Loucy (cell line): ENCODE measurements around the gene FCGR3A.

ENCODE experiments used
- H2AFZ ChIP-seq: fragments of 200-600 bp; sonication (generic); 2 replicates; pipeline ENCODE4 v1.6.0; 2016; ENCODE audit warnings: antibody characterized with exemption, mild to moderate bottlenecking, low read length, moderate library complexity
- H3F3A ChIP-seq: fragments of 200-600 bp; 2 replicates; pipeline ENCODE4 v1.6.0; 2016; ENCODE audit warnings: antibody characterized with exemption, low read depth, mild to moderate bottlenecking
- H3K27me3 ChIP-seq: fragments of 200-600 bp; sonication (generic); 2 replicates; pipeline ENCODE4 v1.6.1; 2014; ENCODE audit warnings: low read length, mild to moderate bottlenecking; ENCODE audit not compliant: insufficient read depth, poor library complexity, severe bottlenecking
- H3K36me3 ChIP-seq: fragments of 200-600 bp; sonication (generic); 2 replicates; pipeline ENCODE4 v1.6.1; 2016; ENCODE audit warnings: low read length; ENCODE audit not compliant: insufficient read depth
- H3K4me1 ChIP-seq: fragments of 200-600 bp; sonication (generic); 2 replicates; pipeline ENCODE4 v1.5.1; 2014; ENCODE audit warnings: low read length, mild to moderate bottlenecking; ENCODE audit not compliant: insufficient read depth, poor library complexity, severe bottlenecking
- H3K4me2 ChIP-seq: fragments of 200-600 bp; sonication (generic); 2 replicates; pipeline ENCODE4 v1.6.0; 2014; ENCODE audit warnings: antibody characterized with exemption, low read length, low read depth, mild to moderate bottlenecking; ENCODE audit not compliant: poor library complexity, severe bottlenecking
- H3K4me3 ChIP-seq: fragments of 200-600 bp; sonication (generic); 2 replicates; pipeline ENCODE4 v1.5.1; 2014; ENCODE audit warnings: low read length, mild to moderate bottlenecking, mixed read lengths; ENCODE audit not compliant: poor library complexity, severe bottlenecking
- H3K79me2 ChIP-seq: fragments of 200-600 bp; sonication (generic); 2 replicates; pipeline ENCODE4 v1.6.1; 2014; ENCODE audit warnings: low read length; ENCODE audit not compliant: insufficient read depth
- H3K9ac ChIP-seq: fragments of 200-600 bp; sonication (generic); 2 replicates; pipeline ENCODE4 v1.6.0; 2014; ENCODE audit warnings: mild to moderate bottlenecking, low read depth, low read length, moderate library complexity; ENCODE audit not compliant: poor library complexity, severe bottlenecking
- H3K9me2 ChIP-seq: fragments of 200-600 bp; sonication (generic); replicated peaks from 2 replicates; pipeline ENCODE4 v1.6.1; 2016; ENCODE audit warnings: low read depth, low read length, mixed read lengths
- H3K9me3 ChIP-seq: fragments of 200-600 bp; sonication (generic); 2 replicates; pipeline ENCODE4 v1.6.1; 2014; ENCODE audit warnings: mild to moderate bottlenecking, antibody characterized with exemption, low read length, low read depth; ENCODE audit not compliant: insufficient read depth
- H4K20me1 ChIP-seq: fragments of 200-600 bp; sonication (generic); 2 replicates; pipeline ENCODE4 v1.6.0; 2014; ENCODE audit warnings: antibody characterized with exemption, low read length, mild to moderate bottlenecking; ENCODE audit not compliant: insufficient read depth, poor library complexity, severe bottlenecking
- EZH2phosphoT487 ChIP-seq: fragments of 200-600 bp; IDR thresholded peaks from 2 replicates; pipeline ENCODE4 v1.6.1; 2018; ENCODE audit warnings: antibody characterized with exemption, mild to moderate bottlenecking, moderate library complexity, borderline replicate concordance
- TF ChIP-seq, protein P1 (sequence below): fragments of 200-600 bp; sonication (generic); conservative IDR thresholded peaks from 2 replicates; pipeline ENCODE4 v1.5.1; 2014; ENCODE audit warnings: mild to moderate bottlenecking, antibody characterized with exemption, low read length

FCGR3A gene

DNA sequence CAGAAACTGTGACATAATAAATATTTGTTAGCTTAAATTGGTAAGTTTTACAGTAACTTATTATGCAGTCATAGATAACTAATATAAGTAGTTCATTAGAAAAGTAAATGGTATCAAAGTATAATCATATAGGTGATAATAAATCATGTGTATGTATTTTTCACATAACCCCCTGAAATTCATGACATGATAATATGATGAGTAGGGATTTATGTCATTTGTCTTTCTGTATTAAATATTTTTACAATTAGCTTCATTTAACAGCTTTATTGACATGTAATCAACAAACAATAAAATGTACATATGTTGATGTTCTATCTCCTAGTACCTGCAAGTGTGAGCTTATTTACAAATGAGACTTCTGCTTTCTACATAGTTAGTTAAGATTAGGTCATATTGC lies 54.1 kb downstream of the FCGR3A start:
- H3K4me1 ChIP-seq, result peaks cover 5% of the 10 kb centered on the region

DNA sequence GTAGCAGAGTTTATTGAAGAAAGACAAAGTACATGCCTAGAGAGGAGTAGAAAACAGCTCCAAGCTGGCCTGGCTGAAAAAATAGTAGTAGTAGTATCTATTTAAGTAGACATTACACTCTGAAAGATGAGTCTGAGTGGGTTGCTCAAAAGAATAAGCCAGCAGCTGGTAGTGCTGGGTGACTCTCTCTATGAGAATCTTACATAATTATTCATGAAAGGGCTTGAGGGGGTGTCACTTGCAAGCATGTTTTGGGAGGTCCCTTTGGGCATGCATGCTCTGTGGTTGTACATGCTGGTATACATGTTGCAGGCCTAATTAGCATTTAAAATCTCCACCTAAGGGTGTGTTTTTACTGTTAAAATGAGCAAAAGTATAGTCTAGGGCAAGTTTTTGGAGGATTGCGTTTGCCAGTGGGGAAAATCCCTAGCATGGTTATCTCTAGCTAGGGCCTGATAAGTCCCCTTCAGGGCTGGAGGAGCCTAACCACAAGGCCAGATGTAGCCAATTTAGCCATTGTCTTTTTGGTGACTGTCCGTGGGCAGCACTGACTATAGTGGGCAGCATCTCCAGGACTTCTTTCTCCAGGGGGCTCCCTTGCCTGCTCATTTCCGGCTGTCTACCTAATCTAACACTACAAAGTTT lies 55.4 kb downstream of the FCGR3A start:
- H3K9me3 ChIP-seq, result no peaks in the 10 kb centered on the region
- H3K4me1 ChIP-seq, result peaks cover 5% of the 10 kb centered on the region
- H2AFZ ChIP-seq, result no peak overlapping the region
- H3K9ac ChIP-seq, result no peak overlapping the region
- H3K27me3 ChIP-seq, result no peaks in the 10 kb centered on the region
- H3K4me2 ChIP-seq, result no peak overlapping the region
- no peaks in the 10 kb centered on the region for H3K79me2 ChIP-seq
- H4K20me1 ChIP-seq, result no peaks in the 10 kb centered on the region
- H3K9me2 ChIP-seq, result no peaks in the 10 kb centered on the region
- H3K4me3 ChIP-seq, result no peak overlapping the region
- TF ChIP-seq EZH2phosphoT487, result no peak
- TF ChIP-seq, protein P1, sequence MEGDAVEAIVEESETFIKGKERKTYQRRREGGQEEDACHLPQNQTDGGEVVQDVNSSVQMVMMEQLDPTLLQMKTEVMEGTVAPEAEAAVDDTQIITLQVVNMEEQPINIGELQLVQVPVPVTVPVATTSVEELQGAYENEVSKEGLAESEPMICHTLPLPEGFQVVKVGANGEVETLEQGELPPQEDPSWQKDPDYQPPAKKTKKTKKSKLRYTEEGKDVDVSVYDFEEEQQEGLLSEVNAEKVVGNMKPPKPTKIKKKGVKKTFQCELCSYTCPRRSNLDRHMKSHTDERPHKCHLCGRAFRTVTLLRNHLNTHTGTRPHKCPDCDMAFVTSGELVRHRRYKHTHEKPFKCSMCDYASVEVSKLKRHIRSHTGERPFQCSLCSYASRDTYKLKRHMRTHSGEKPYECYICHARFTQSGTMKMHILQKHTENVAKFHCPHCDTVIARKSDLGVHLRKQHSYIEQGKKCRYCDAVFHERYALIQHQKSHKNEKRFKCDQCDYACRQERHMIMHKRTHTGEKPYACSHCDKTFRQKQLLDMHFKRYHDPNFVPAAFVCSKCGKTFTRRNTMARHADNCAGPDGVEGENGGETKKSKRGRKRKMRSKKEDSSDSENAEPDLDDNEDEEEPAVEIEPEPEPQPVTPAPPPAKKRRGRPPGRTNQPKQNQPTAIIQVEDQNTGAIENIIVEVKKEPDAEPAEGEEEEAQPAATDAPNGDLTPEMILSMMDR, result no peak
- no peaks in the 10 kb centered on the region for H3K36me3 ChIP-seq
- H3F3A ChIP-seq, result no peaks in the 10 kb centered on the region

More for the DNA sequence above, 54.1 kb downstream of the FCGR3A start:
- Histone ChIP-seq H3F3A (no peaks in the 10 kb centered on the region), H3K4me2 (no peak overlapping the region), H2AFZ (no peak overlapping the region), H4K20me1 (no peaks in the 10 kb centered on the region), H3K79me2 (no peaks in the 10 kb centered on the region), H3K4me3 (no peak overlapping the region), H3K36me3 (no peaks in the 10 kb centered on the region), H3K27me3 (no peaks in the 10 kb centered on the region), H3K9ac (no peak overlapping the region), H3K9me2 (no peaks in the 10 kb centered on the region), H3K9me3 (no peaks in the 10 kb centered on the region)
- TF ChIP-seq, protein P1, result no peak
- TF ChIP-seq EZH2phosphoT487, result no peak

DNA sequence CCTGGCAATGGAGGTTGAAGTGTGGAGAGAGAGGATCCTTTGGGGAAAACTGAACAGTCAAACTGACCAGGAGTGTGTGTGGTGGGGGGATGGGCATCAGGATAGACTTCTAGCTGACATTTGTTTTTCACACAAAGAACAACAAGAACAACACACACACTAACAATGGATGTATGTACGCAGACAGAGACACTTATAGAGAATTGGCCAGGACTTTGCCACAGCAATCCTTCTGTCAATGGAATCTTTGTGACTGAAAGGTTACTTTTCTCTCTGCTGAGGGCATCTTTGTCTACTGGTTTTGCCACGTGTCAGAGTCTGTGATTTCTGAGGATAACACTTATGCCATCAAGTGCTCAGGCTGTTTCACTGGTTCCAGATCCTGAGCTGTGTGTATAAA lies 56.8 kb downstream of the FCGR3A start:
- Histone ChIP-seq H3K9me3 (no peaks in the 10 kb centered on the region), H3K4me2 (no peak overlapping the region), H3K27me3 (no peaks in the 10 kb centered on the region), H3K36me3 (no peaks in the 10 kb centered on the region), H3K4me1 (peaks cover 5% of the 10 kb centered on the region), H2AFZ (no peak overlapping the region), H3F3A (no peaks in the 10 kb centered on the region), H3K9me2 (no peaks in the 10 kb centered on the region), H3K9ac (no peak overlapping the region), H3K79me2 (no peaks in the 10 kb centered on the region), H3K4me3 (no peak overlapping the region), H4K20me1 (no peaks in the 10 kb centered on the region)
- TF ChIP-seq EZH2phosphoT487, result no peak
- TF ChIP-seq, protein P1, result no peak
